Measurements from ENCODE around the gene MAP3K14.
"Not testable (repeated sequence)": the region's sequence is repeated elsewhere in the genome, so short reads cannot be mapped to it uniquely, and the experiment has no call there.

Gene MAP3K14

GRCh38 chr17:45315648-45316433 is 979 bp downstream of the MAP3K14 start:
- no peak for DNase-seq (ENCODE audit: low spot score)

GRCh38 chr17:45314741-45315647 is 1.8 kb downstream of the MAP3K14 start:
- no peak for DNase-seq (ENCODE audit: low spot score)

GRCh38 chr17:45313996-45314740 is 2.7 kb downstream of the MAP3K14 start:
- DNase-seq (ENCODE audit: low spot score) = no peak

GRCh38 chr17:45313421-45313771 is 3.4 kb downstream of the MAP3K14 start:
- DNase-seq (ENCODE audit: low spot score) = no peak

GRCh38 chr17:45312477-45313420 is 4.1 kb downstream of the MAP3K14 start:
- no peak for DNase-seq (ENCODE audit: low spot score)

GRCh38 chr17:45311760-45312476 is 4.9 kb downstream of the MAP3K14 start:
- DNase-seq (ENCODE audit: low spot score) = peak; percentile 26

GRCh38 chr17:45311401-45311759 is 5.4 kb downstream of the MAP3K14 start:
- DNase-seq (ENCODE audit: low spot score) = no peak

- no peak for DNase-seq (ENCODE audit: low spot score)
Measured at GRCh38 chr17:45310380-45311324, 6.2 kb downstream of the MAP3K14 start.

GRCh38 chr17:45309400-45309799 is 7.4 kb downstream of the MAP3K14 start:
- no peak for DNase-seq (ENCODE audit: low spot score)

- no peak for DNase-seq (ENCODE audit: low spot score)
Measured at GRCh38 chr17:45308840-45309239, 8.0 kb downstream of the MAP3K14 start.

- DNase-seq (ENCODE audit: low spot score) = no peak
Measured at GRCh38 chr17:45308016-45308365, 8.8 kb downstream of the MAP3K14 start.

GRCh38 chr17:45307290-45308015 is 9.4 kb downstream of the MAP3K14 start:
- DNase-seq (ENCODE audit: low spot score) = no peak

- DNase-seq (ENCODE audit: low spot score) = no peak
Measured at GRCh38 chr17:45306623-45307022, 10.2 kb downstream of the MAP3K14 start.

GRCh38 chr17:45306094-45306493 is 10.7 kb downstream of the MAP3K14 start:
- DNase-seq (ENCODE audit: low spot score) = no peak

GRCh38 chr17:45305530-45306087 is 11.2 kb downstream of the MAP3K14 start:
- DNase-seq (ENCODE audit: low spot score) = no peak

- no peak for DNase-seq (ENCODE audit: low spot score)
Measured at GRCh38 chr17:45302649-45303173, 14.1 kb downstream of the MAP3K14 start.

GRCh38 chr17:45302220-45302619 is 14.6 kb downstream of the MAP3K14 start:
- DNase-seq (ENCODE audit: low spot score) = not testable (repeated sequence)

GRCh38 chr17:45301674-45302073 is 15.1 kb downstream of the MAP3K14 start:
- no peak for DNase-seq (ENCODE audit: low spot score)

Measured in HuH-7.5 (cell line).